HFFc6 (cell line): ENCODE measurements around the gene AHCY. TPM values are rescaled to one million over a fixed set of nuclear protein-coding genes. Genes with fewer than 3 reads are reported as not detected.
"Not testable (repeated sequence)": the region's sequence is repeated elsewhere in the genome, so short reads cannot be mapped to it uniquely, and the experiment has no call there.

Experiments
- DNase-seq: peaks from one replicate; pipeline ENCODE4 v3.0.0-alpha.2; 2018
- H3K27ac Mint-ChIP-seq: 2 replicates; pipeline ENCODE4 v1.8.0; 2020; ENCODE audit warnings: mild to moderate bottlenecking, mixed read lengths
- H3K27me3 Mint-ChIP-seq: 2 replicates; pipeline ENCODE4 v1.8.0; 2021; ENCODE audit warnings: mild to moderate bottlenecking, moderate library complexity, mixed read lengths; ENCODE audit not compliant: insufficient read depth
- H3K36me3 Mint-ChIP-seq: 2 replicates; pipeline ENCODE4 v1.8.0; 2021; ENCODE audit warnings: low read depth, mixed read lengths
- H3K4me1 Mint-ChIP-seq: 2 replicates; pipeline ENCODE4 v1.8.0; 2020; ENCODE audit warnings: low read depth, mixed read lengths
- H3K4me3 Mint-ChIP-seq: 2 replicates; pipeline ENCODE4 v1.8.0; 2020; ENCODE audit warnings: mild to moderate bottlenecking, moderate library complexity, mixed read lengths
- H3K9me3 Mint-ChIP-seq: 2 replicates; pipeline ENCODE4 v1.8.0; 2020; ENCODE audit warnings: mild to moderate bottlenecking, mixed read lengths
- CTCF ChIP-seq: fragments of 200-600 bp; sonication (generic); IDR thresholded peaks from 2 replicates; pipeline ENCODE4 v1.5.0; 2021; ENCODE audit warnings: antibody characterized with exemption, mild to moderate bottlenecking
- total RNA-seq, 6 experiments: library from RNA; stranded (reverse); fragmentation: NEBNext Ultra II Directional; extraction: Animal tissue kit (Norgen Biotek cat#: 25700); gene quantifications; 2 replicates in 1 of 6; 3 replicates in 5 of 6; pipeline ENCODE4 v1.2.3, GENCODE V29; 2021

Gene AHCY
- total RNA-seq, 6 experiments from 2014 or later = 104 to 150 (median 109) TPM

GRCh38 chr20:34334654-34335407 is 31.7 kb upstream of the AHCY start:
- no peaks in the 10 kb centered on the region for H3K36me3 Mint-ChIP-seq
- H3K27ac Mint-ChIP-seq = no peak overlapping the region
- no peaks in the 10 kb centered on the region for H3K9me3 Mint-ChIP-seq
- H3K27me3 Mint-ChIP-seq = peaks cover 1% of the 10 kb centered on the region; the same call in 1 of the 2 replicates
- DNase-seq = no peak
- H3K4me3 Mint-ChIP-seq = no peak overlapping the region
- TF ChIP-seq CTCF = no peak
- peaks cover 19% of the 10 kb centered on the region for H3K4me1 Mint-ChIP-seq

GRCh38 chr20:34333786-34334185 is 30.6 kb upstream of the AHCY start:
- Mint-ChIP-seq H3K27ac (no peak overlapping the region), H3K4me1 (peaks cover 24% of the 10 kb centered on the region), H3K36me3 (no peaks in the 10 kb centered on the region), H3K4me3 (no peak overlapping the region), H3K27me3 (peaks cover 1% of the 10 kb centered on the region; the same call in 1 of the 2 replicates), H3K9me3 (no peaks in the 10 kb centered on the region)
- TF ChIP-seq CTCF = no peak
- no peak for DNase-seq

- H3K4me3 Mint-ChIP-seq = no peak overlapping the region
- peaks cover 32% of the 10 kb centered on the region for H3K4me1 Mint-ChIP-seq
- H3K27ac Mint-ChIP-seq = no peak overlapping the region
- no peak for DNase-seq
- H3K36me3 Mint-ChIP-seq = no peaks in the 10 kb centered on the region
- no peak for TF ChIP-seq CTCF
- no peaks in the 10 kb centered on the region for H3K9me3 Mint-ChIP-seq
- peaks cover 1% of the 10 kb centered on the region; the same call in 1 of the 2 replicates for H3K27me3 Mint-ChIP-seq
These were observed 29.2 kb upstream of the AHCY start for GRCh38 chr20:34332262-34332920.

GRCh38 chr20:34331838-34332237 is 28.7 kb upstream of the AHCY start:
- Mint-ChIP-seq H3K9me3 (no peaks in the 10 kb centered on the region), H3K27ac (no peak overlapping the region), H3K27me3 (peaks cover 1% of the 10 kb centered on the region; the same call in 1 of the 2 replicates), H3K4me3 (no peak overlapping the region), H3K36me3 (no peaks in the 10 kb centered on the region), H3K4me1 (peaks cover 32% of the 10 kb centered on the region)
- DNase-seq = no peak
- no peak for TF ChIP-seq CTCF

- H3K4me3 Mint-ChIP-seq, H3K27ac Mint-ChIP-seq, H3K27me3 Mint-ChIP-seq, DNase-seq, H3K9me3 Mint-ChIP-seq, H3K36me3 Mint-ChIP-seq: not testable (repeated sequence)
- H3K4me1 Mint-ChIP-seq = peaks cover 32% of the 10 kb centered on the region
These were observed 27.8 kb upstream of the AHCY start for GRCh38 chr20:34330861-34331544.
